Kidney epithelial cell (primary cell): Measurements from ENCODE around the gene POU2F2. TPM values are rescaled to one million over a fixed set of nuclear protein-coding genes. Genes with fewer than 3 reads are reported as not detected.

Experiments
- DNase-seq: peaks from one replicate; pipeline ENCODE4 v3.0.0-alpha.2; 2010; ENCODE audit warnings: low read depth
- H3K27me3 ChIP-seq: 2 replicates; pipeline ENCODE4 v1.6.0; 2011; ENCODE audit warnings: low read length; ENCODE audit not compliant: control insufficient read depth, insufficient read depth
- H3K36me3 ChIP-seq: 2 replicates; pipeline ENCODE4 v1.5.1; 2011; ENCODE audit warnings: low read length; ENCODE audit not compliant: control insufficient read depth, insufficient read depth
- H3K4me3 ChIP-seq: 2 replicates; pipeline ENCODE4 v1.5.1; 2011; ENCODE audit warnings: low read depth, mild to moderate bottlenecking, control low read depth, low read length
- CTCF ChIP-seq: IDR thresholded peaks from 2 replicates; pipeline ENCODE4 v1.5.1; 2011; ENCODE audit warnings: mild to moderate bottlenecking, moderate library complexity, low read length, control low read depth, inconsistent platforms; ENCODE audit not compliant: insufficient read depth, poor library complexity, severe bottlenecking
- total RNA-seq: library from RNA; depleted of rRNA; stranded (reverse); fragments of >200 nt; gene quantifications from 2 replicates; pipeline ENCODE4 v1.2.3, GENCODE V29; 2015

The POU2F2 gene
- total RNA-seq, 1 donor from 2014 or later, result 2.3 TPM

- no peak for DNase-seq
- H3K27me3 ChIP-seq, result peaks cover 30% of the 10 kb centered on the region
- no peak for TF ChIP-seq CTCF
Observed at GRCh38 chr19:42169486-42170413, 37.5 kb upstream of the POU2F2 start.

GRCh38 chr19:42168206-42168605 is 36.0 kb upstream of the POU2F2 start:
- Histone ChIP-seq H3K27me3 (peaks cover 18% of the 10 kb centered on the region), H3K36me3 (no peaks in the 10 kb centered on the region), H3K4me3 (no peak overlapping the region)
- no peak for TF ChIP-seq CTCF
- DNase-seq, result no peak

More at GRCh38 chr19:42169486-42170413, 37.5 kb upstream of the POU2F2 start:
- Histone ChIP-seq H3K36me3 (no peaks in the 10 kb centered on the region), H3K4me3 (no peak overlapping the region)

GRCh38 chr19:42166316-42166715 is 34.1 kb upstream of the POU2F2 start:
- TF ChIP-seq CTCF, result no peak
- Histone ChIP-seq H3K36me3 (no peaks in the 10 kb centered on the region), H3K4me3 (no peak overlapping the region), H3K27me3 (peaks cover 28% of the 10 kb centered on the region)
- DNase-seq, result no peak

- peaks cover 30% of the 10 kb centered on the region for H3K27me3 ChIP-seq
- TF ChIP-seq CTCF, result no peak
Observed at GRCh38 chr19:42165146-42165545, 32.9 kb upstream of the POU2F2 start.

GRCh38 chr19:42161616-42162263 is 29.5 kb upstream of the POU2F2 start:
- no peak for DNase-seq
- no peaks in the 10 kb centered on the region for H3K36me3 ChIP-seq
- no peak for TF ChIP-seq CTCF
- no peak overlapping the region for H3K4me3 ChIP-seq
- peaks cover 37% of the 10 kb centered on the region for H3K27me3 ChIP-seq

More at GRCh38 chr19:42165146-42165545, 32.9 kb upstream of the POU2F2 start:
- Histone ChIP-seq H3K4me3 (no peak overlapping the region), H3K36me3 (no peaks in the 10 kb centered on the region)
- DNase-seq, result no peak

- Histone ChIP-seq H3K36me3 (no peaks in the 10 kb centered on the region), H3K4me3 (no peak overlapping the region), H3K27me3 (peaks cover 49% of the 10 kb centered on the region)
- DNase-seq, result no peak
- TF ChIP-seq CTCF, result no peak
Observed at GRCh38 chr19:42159942-42160341, 27.7 kb upstream of the POU2F2 start.
